ENCODE measurements around the gene NEUROD2.

Gene NEUROD2

GRCh38 chr17:39634384-39634871 is 26.7 kb upstream of the NEUROD2 start:
- no peak for DNase-seq

DNA sequence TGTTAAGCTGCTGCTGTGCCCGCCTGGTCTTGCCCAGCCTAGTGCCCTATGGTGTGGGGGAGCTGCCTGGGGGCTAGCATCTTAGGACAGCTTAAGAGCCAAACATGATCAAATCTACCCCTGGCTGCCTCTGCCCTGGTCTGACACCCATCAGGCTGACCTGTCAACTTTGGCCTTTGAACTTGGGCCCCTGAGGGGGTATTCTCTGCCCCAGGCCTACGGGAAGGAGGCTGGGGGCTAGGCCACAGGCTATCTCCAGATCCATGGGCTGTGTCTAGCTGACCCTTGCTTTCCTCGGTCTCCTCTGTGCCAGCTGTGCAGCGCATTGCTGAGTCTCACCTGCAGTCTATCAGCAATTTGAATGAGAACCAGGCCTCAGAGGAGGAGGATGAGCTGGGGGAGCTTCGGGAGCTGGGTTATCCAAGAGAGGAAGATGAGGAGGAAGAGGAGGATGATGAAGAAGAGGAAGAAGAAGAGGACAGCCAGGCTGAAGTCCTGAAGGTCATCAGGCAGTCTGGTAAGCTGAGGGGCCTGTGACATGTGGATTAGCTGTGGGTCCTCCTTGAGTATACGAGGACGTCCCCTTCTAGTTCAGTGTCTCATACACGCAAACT is 26.0 kb upstream of the NEUROD2 start:
- DNase-seq: no peak

DNA sequence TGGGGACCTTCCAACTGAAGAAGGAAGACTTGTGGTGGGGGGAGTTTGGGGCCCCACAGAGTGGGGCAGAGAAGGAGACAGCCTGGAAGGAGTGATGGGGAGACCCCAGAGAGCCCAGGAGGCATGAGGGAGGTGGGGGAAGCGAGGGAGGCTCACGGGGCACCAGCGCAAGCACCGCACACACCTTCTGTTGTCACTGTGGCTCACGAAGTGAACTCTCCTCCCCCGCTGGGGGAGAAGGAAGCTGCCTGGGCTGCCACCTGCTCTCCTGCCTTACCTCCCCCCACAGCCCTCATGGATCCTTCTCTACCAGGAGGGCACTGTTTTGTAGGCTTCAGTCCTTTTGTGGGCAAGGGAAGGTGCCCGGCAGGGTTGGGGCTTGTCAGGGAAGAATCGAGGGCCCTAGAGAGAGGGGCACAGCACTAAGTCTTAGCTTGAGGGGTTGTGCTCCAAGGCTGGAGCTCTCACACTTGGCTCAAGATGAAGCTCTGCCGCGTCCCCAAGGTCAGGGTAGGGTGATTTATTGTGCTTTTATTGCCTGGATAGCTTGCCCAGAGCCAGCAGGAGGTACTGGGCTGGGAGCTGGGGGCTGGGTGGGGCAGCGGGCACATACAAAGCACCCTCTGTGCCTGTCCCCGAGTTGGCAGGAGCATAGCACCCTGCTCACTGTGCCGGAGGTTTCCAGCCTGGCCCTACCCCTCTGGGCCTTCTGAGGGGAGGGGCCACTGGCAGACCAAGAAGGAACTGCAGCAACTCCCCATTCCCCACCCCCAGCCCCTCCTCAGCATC is 24.6 kb upstream of the NEUROD2 start:
- DNase-seq: no peak

- DNase-seq: no peak
These were observed 23.7 kb upstream of the NEUROD2 start for GRCh38 chr17:39631403-39631802.

GRCh38 chr17:39629898-39630297 is 22.2 kb upstream of the NEUROD2 start:
- no peak for DNase-seq

GRCh38 chr17:39629494-39629880 is 21.8 kb upstream of the NEUROD2 start:
- no peak for DNase-seq

GRCh38 chr17:39628655-39629493 is 21.2 kb upstream of the NEUROD2 start:
- DNase-seq: no peak

DNA sequence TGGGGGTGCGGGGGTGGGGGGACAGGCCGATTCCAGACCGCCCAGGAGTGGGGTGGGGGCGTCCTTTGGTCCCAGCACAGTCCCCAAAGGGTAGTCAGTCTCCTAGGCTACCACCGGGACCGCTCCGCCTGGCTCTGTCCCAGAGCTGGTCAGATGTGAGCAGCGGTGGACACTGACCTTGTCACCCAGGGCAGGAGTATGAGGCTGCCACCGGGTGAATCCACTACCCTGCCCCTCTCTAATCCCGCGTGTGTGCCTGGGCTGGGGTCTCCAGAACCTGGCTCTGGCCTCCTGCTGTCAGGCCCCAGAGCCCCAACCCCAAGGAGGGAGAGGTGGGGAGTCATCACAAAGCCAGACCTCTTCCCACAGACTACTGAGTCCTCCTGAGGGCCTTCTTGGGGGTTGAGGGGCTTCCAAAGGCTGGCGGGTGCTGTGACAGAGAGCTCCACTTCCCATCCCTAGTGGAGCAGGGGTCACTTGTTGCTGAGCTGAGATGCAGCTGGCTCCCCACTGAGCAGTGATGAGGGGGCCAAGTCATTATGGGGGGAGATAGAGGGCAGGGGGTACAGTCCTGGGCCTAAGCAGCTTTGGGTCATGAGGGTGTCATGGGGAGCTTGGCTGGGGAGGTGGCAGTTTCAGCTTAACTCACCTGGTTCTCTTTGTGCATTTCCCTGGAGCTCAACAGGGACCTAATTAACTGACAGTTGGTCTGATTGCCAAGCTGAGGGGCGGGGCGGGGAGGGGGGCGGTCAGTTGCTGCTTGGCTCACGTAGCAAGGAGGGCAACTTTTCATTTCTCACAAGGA is 20.2 kb upstream of the NEUROD2 start:
- DNase-seq: no peak

DNA sequence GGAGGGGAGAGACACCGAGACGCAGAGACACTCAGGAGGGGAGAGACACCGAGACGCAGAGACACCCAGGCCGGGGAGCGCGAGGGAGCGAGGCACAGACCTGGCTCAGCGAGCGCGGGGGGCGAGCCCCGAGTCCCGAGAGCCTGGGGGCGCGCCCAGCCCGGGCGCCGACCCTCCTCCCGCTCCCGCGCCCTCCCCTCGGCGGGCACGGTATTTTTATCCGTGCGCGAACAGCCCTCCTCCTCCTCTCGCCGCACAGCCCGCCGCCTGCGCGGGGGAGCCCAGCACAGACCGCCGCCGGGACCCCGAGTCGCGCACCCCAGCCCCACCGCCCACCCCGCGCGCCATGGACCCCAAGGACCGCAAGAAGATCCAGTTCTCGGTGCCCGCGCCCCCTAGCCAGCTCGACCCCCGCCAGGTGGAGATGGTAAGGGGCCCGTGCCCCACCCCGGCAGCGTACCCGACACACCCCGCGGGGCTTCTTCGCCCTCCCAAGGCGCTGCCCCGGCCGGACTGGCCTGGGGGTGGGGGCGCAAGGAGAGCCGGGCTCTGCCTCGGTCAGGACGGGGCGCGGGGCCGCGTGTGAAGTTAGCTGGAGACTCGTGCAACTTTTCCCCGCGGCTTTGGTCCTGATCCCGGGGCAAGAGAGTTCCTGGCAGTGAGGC is 19.5 kb upstream of the NEUROD2 start:
- no peak for DNase-seq

DNA sequence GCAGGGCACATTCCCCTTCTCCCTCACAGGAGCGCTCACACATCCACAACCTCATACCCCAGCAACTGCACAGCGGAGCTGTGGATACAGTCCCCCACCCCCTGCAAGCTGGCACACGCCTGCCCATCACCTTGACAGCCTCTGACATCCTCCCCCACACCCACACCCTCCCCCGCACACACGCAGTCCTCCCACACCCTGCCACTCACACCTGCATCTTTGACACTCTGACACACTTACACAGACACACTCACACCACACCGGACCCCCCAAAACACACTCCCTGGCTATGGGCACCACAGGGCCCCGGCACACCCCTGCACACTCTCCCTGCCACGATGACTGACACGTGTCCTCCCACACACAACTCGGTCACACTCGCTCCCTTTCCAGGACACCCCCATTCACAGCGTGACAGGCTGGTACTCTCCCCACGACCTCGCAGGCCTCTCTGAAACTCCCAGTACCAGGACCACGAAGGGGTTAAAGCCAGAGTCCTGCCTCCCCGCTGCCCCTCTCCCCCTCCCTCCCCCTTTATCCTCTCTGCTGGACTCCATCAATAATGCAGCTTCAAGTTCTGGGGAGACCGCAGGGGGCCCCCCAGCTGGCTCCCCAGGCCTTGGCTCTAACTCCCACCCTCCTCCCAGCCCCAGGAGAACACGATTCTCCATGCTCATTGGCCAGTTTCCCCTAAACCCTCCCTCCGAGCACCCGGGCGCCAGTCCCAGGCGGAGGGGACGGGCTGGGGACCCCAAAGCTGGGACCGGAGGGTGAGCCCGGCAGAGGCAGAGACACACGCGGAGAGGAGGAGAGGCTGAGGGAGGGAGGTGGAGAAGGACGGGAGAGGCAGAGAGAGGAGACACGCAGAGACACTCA is 18.7 kb upstream of the NEUROD2 start, which contains the start of gene PPP1R1B:
PPP1R1B (plus strand) TSS at position 782 of the 876 bp plus-strand sequence. CDS start 441 bp downstream, outside the sequence.
- no peak for DNase-seq

DNA sequence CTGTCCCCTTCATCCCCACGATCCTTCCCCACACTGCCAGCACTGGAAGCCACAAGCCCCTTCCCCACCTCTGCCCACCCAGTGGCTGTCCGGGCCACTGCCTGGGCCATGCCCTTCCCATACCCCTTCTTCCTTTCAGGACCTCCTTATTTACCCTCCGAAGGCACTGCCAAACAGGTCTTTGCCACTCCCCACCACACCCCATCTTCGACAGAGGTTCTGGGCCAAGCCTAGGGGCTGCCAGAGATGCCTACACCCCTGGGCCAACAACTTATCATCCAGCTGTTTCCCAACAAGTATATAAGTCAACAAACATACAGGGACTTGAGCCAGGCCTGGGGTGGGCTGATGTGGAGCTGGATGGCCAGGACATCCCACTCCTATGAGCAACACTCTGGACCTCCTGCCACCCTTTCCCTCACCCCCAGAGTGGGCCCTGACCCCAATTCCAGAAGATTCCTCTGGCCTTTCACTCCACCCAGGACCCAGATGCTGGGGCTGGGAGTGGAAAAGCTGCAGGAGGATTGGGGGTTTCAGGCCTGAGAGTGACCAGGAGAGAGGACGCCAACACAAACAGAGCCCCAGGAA is 17.6 kb upstream of the NEUROD2 start:
- DNase-seq: no peak

- no peak for DNase-seq
These were observed 16.6 kb upstream of the NEUROD2 start for GRCh38 chr17:39624313-39624712.

- peak; percentile 81 for DNase-seq
These were observed 15.7 kb upstream of the NEUROD2 start for GRCh38 chr17:39623356-39623950.

- no peak for DNase-seq
These were observed 14.8 kb upstream of the NEUROD2 start for GRCh38 chr17:39622380-39623006.

DNA sequence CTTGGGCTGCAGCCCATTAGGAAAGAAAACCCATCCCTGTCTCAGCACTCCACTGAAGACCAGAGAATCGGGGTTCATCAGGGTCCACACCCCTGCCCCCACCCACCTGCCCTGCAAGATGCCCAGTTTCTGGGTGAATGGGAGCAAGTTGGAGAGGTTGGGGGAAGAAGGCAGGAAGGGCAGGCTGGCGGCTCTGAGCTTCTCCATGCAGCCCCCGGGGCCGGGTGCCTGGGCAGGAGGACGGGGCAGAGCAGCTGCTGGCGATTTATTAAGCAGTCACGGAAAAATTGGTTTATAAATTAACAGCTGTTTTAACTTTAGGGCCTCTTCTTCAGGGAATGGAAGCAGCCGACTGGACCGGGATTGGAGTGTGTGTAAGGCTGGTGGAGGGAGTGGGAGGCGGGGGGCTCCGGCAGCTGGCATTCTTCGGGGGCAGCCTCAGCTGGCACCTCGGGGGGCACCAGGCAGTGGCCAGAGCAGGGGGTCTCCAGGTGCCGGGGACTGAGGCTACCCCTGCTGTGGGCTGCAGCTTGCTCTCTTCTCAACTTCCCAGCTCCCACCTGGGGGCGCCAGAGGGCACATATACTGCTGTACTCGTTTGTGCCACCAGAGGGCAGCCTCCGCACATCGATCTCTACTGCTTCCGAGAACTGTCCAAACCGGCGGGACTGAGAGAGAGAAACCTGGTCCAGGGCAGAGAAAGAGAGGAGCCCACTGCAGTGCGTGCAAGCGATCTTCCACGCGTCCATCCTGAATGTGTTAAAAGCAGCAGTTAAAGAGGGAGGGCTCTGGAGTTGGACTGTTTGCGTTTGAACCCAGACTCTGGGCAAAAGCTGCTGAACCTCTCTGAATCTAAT is 14.0 kb upstream of the NEUROD2 start:
- peak; percentile 82 for DNase-seq

DNA sequence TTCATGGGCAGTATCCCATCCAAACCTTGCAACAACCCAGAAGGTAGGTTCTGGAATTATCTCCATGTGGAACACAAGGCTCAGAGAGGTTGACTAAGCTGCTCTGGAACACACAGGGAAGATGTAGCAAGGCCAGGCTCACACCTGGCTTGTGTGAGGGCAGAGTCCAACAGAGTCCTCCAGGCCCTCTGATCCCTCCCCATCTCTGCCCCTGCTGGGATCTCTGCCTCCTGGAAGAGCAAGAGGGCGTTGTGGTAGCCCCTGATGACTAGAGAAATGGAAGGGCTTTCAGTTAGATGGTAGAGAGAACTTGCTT is 12.0 kb upstream of the NEUROD2 start:
- no peak for DNase-seq

GRCh38 chr17:39618956-39619785 is 11.5 kb upstream of the NEUROD2 start:
- DNase-seq: no peak
